HepG2 (cell line): ENCODE measurements around the gene CA9. TPM values are rescaled to one million over a fixed set of nuclear protein-coding genes. Genes with fewer than 3 reads are reported as not detected.

Experiments
- ATAC-seq: fragments of 200-7000 bp; cut with Tn5 transposase; 3 replicates; pipeline ENCODE4 v1.9.1; 2020; ENCODE audit warnings: mild to moderate bottlenecking, moderate library complexity
- BruUV-seq: library from RNA; stranded (reverse); fragments of 400-500 nt; replicated peaks from 2 replicates; lab custom pipeline; 2021; lab: Mats Ljungman, UMichigan
- CTCF ChIA-PET: fragments of 300-600 bp; formaldehyde crosslinking; extraction: SDS; loops from one replicate; lab custom pipeline; 2021; ENCODE audit warnings: low total read pairs, inconsistent platforms, low intra/inter-chr PET ratio; lab: Yijun Ruan, JAX
- POLR2A ChIA-PET: fragments of 350-600 bp; sonication (Branson Sonifier 250); formaldehyde crosslinking; loops from one replicate; lab custom pipeline; 2020; ENCODE audit warnings: antibody characterized with exemption, inconsistent platforms; lab: Yijun Ruan, JAX
- DNase-seq: peaks from one replicate; pipeline ENCODE4 v3.0.0-alpha.2; 2015; ENCODE audit warnings: low spot score
- FAIRE-seq: peaks from 3 replicates; lab custom pipeline; 2011; peaks lifted over from hg19 to GRCh38; lab: Jason Lieb, UNC
- H2AFZ ChIP-seq: one replicate; pipeline ENCODE4 v1.6.1; 2011; ENCODE audit warnings: low read length, inconsistent platforms
- H3K27ac ChIP-seq: fragments of 300-600 bp; 3 replicates; pipeline ENCODE4 v1.8.0; 2011; ENCODE audit warnings: mixed run types, mild to moderate bottlenecking, mixed read lengths, low read length, inconsistent platforms; ENCODE audit not compliant: insufficient read depth; ENCODE audit errors: extremely low read length
- H3K27me3 ChIP-seq, 2 experiments: fragments of 200-600 bp in 1 of 2; 2 replicates in 1 of 2; 3 replicates in 1 of 2; pipeline versions ENCODE4 v1.6.0 to v1.8.0; 2011; ENCODE audit warnings: low read length in 2 of 2, mild to moderate bottlenecking in 2 of 2, moderate library complexity in 2 of 2, inconsistent platforms in 1 of 2; ENCODE audit not compliant: insufficient read depth in 2 of 2, control insufficient read depth in 1 of 2
- H3K36me3 ChIP-seq, 2 experiments: fragments of 200-600 bp in 1 of 2; replicated peaks in 1 of 2; 2 replicates in 1 of 2; 3 replicates in 1 of 2; pipeline versions ENCODE4 v1.5.1 to v1.8.0; 2011; ENCODE audit warnings: low read length in 2 of 2, inconsistent platforms in 1 of 2; ENCODE audit not compliant: insufficient read depth in 2 of 2, control insufficient read depth in 1 of 2
- H3K4me1 ChIP-seq: 2 replicates; pipeline ENCODE4 v1.5.1; 2012; ENCODE audit warnings: low read length, inconsistent platforms; ENCODE audit not compliant: insufficient read depth
- H3K4me2 ChIP-seq: 2 replicates; pipeline ENCODE4 v1.6.0; 2011; ENCODE audit warnings: low read depth, low read length, inconsistent platforms
- H3K4me3 ChIP-seq, 3 experiments: fragments of 200-600 bp in 1 of 3; sonication (generic), shearing (Covaris generic) in 1 of 3; replicated peaks in 1 of 3; 2 replicates each; pipeline ENCODE4 v1.5.1; 2011 to 2016; ENCODE audit warnings: low read length in 3 of 3, inconsistent platforms in 2 of 3, low read depth in 2 of 3, mild to moderate bottlenecking in 2 of 3, control low read depth in 1 of 3, mixed read lengths in 1 of 3; ENCODE audit not compliant: insufficient read depth in 1 of 3
- H3K79me2 ChIP-seq: one replicate; pipeline ENCODE4 v1.6.1; 2011; ENCODE audit warnings: low read length, inconsistent platforms; ENCODE audit not compliant: insufficient read depth
- H3K9ac ChIP-seq: 2 replicates; pipeline ENCODE4 v1.6.0; 2011; ENCODE audit warnings: mild to moderate bottlenecking, low read depth, low read length, inconsistent platforms; ENCODE audit not compliant: insufficient read depth
- H3K9me3 ChIP-seq: 2 replicates; pipeline ENCODE4 v1.5.1; 2012; ENCODE audit warnings: mild to moderate bottlenecking, low read length
- H4K20me1 ChIP-seq: 2 replicates; pipeline ENCODE4 v1.6.0; 2011; ENCODE audit warnings: inconsistent platforms, mild to moderate bottlenecking, low read length, moderate library complexity; ENCODE audit not compliant: insufficient read depth
- ARID5B ChIP-seq: IDR thresholded peaks from 2 replicates; pipeline ENCODE4 v1.4.0; 2020; ENCODE audit warnings: mild to moderate bottlenecking, missing genetic modification reagents
- GABPA ChIP-seq, 2 experiments: IDR thresholded peaks; 2 replicates each; pipeline ENCODE4 v1.6.1; 2011 to 2016; ENCODE audit warnings: low read depth in 2 of 2, low read length in 1 of 2, missing biosample characterization in 1 of 2, missing genetic modification characterization in 1 of 2
- MXD3 ChIP-seq: IDR thresholded peaks from 2 replicates; pipeline ENCODE4 v1.6.1; 2016; ENCODE audit warnings: mild to moderate bottlenecking, missing biosample characterization, missing genetic modification reagents
- ZFP41 ChIP-seq: sonication (generic); formaldehyde crosslinking; IDR thresholded peaks from 2 replicates; pipeline ENCODE4 v1.4.0; 2020; ENCODE audit warnings: mild to moderate bottlenecking, missing genetic modification reagents, borderline replicate concordance
- ZFP82 ChIP-seq: sonication (generic); formaldehyde crosslinking; IDR thresholded peaks from 2 replicates; pipeline ENCODE4 v1.5.1; 2020; ENCODE audit warnings: mild to moderate bottlenecking, missing genetic modification reagents, borderline replicate concordance
- ZNF256 ChIP-seq: sonication (generic); formaldehyde crosslinking; conservative IDR thresholded peaks from 2 replicates; pipeline ENCODE4 v1.4.0; 2020; ENCODE audit warnings: missing genetic modification reagents
- ZNF746 ChIP-seq: sonication (generic); formaldehyde crosslinking; IDR thresholded peaks from 2 replicates; pipeline ENCODE4 v1.8.0; 2022; ENCODE audit warnings: mild to moderate bottlenecking, missing genetic modification reagents
- WGBS: methylation state at CpG from one replicate; pipeline ENCODE4 v1.1.6; 2017; ENCODE audit warnings: low lambda C conversion rate; 5-methylcytosine and 5-hydroxymethylcytosine counted together
- in situ Hi-C: cut with HindIII; loops from 2 replicates; pipeline ENCODE4 v1.10.0; 2017; ENCODE audit warnings: low pct_unique_long_range_greater_than_20kb; ENCODE audit not compliant: extremely low pct_ligation_motif_present
- intact Hi-C: fragments of 100-400 bp; cut with micrococcal nuclease; formaldehyde crosslinking; loops from one replicate; pipeline ENCODE4 v1.10.0; 2022; ENCODE audit not compliant: unreplicated experiment
- polyA plus RNA-seq, 8 experiments: library from polyadenylated mRNA; depleted of rRNA in 3 of 8; stranded (reverse) in 7 of 8; unstranded in 1 of 8; fragments of >200 nt; fragmentation: Illumina TruSeq in 4 of 8; extraction: Trizol in 4 of 8; gene quantifications; 2 replicates each; pipeline versions ENCODE4 v1.2.1 to v1.2.3, GENCODE V29; 2011 to 2016; ENCODE audit warnings: low read depth in 4 of 8, missing spikeins in 1 of 8, mixed read lengths in 1 of 8; ENCODE audit not compliant: insufficient read depth in 1 of 8
- total RNA-seq, 5 experiments: library from RNA; depleted of rRNA; stranded (reverse); fragments of >200 nt; fragmentation: Illumina TruSeq; extraction: Trizol; gene quantifications; 2 replicates each; pipeline ENCODE4 v1.2.3, GENCODE V29; 2016; ENCODE audit warnings: low read depth in 1 of 5

Gene CA9
- total and polyA plus RNA-seq, 2 of the 13 experiments (the other 11 are each of a cell fraction or from before 2014, with no cell fraction given) = 0.13 to 152 TPM

- TF ChIP-seq GABPA (IDR thresholded peaks at IDR 0.05; ENCODE audit: low read depth, low read length) (no peak), GABPA (CRISPR knock-in tag; IDR thresholded peaks at IDR 0.05; ENCODE audit: low read depth) (peak; percentile 88), ZNF256 (CRISPR knock-in tag) (no peak), ARID5B (CRISPR knock-in tag) (peak; percentile 66), ZFP82 (0 out of 2 replicates have a peak, but pooled peaks have one; percentile 37), ZNF746 (CRISPR knock-in tag) (no peak)
Measured at GRCh38 chr9:35664531-35665470, 8.9 kb upstream of the CA9 start, which contains the start of gene ARHGEF39 (continued).

GRCh38 chr9:35665471-35665818 is 8.3 kb upstream of the CA9 start:
- Histone ChIP-seq H3K9me3 (no peaks in the 10 kb centered on the region), H3K4me3 (peak overlapping the region; percentile 21 to 85 (median 64)), H3K27me3 (no peaks in the 10 kb centered on the region), H2AFZ (no peak overlapping the region), H3K27ac (peak overlapping the region; percentile 73), H3K4me2 (peak overlapping the region; percentile 82), H3K9ac (peak overlapping the region; percentile 83), H3K36me3 (peaks cover 4 to 10% of the 10 kb centered on the region in 2 experiments; a peak in 3 of 5 replicates), H3K4me1 (peaks cover 80% of the 10 kb centered on the region), H3K79me2 (peaks cover 10% of the 10 kb centered on the region), H4K20me1 (no peaks in the 10 kb centered on the region)
- 29% methylated on average over 5 of the region's 5 CpGs for WGBS
- ChIA-PET POLR2A (interaction anchor here (0.9 to 2.5 kb wide), 10 partner anchors 8 to 66 kb away, joined by 3 to 24 read pairs (median 6); partner anchors contain the start of genes CA9, CREB3 and TLN1), CTCF (interaction anchor here (1.6 kb wide), 1 partner anchor 31 kb away, joined by 5 read pairs; no protein-coding TSS in a partner anchor)
- intact Hi-C loops (no loop called here), in situ Hi-C loops (loop anchor here (5.0 kb wide), 1 partner anchor 62 kb away; no protein-coding TSS in a partner anchor)
- no peak for FAIRE-seq
- ATAC-seq = no peak
- no TSS peak for BruUV-seq
- DNase-seq = no peak
- TF ChIP-seq ZFP41 (CRISPR knock-in tag) = no peak
- no peak for TF ChIP-seq MXD3
